Thoracic aorta (tissue), 2 donors: ENCODE measurements around the gene STRN. TPM values are rescaled to one million over a fixed set of nuclear protein-coding genes. Genes with fewer than 3 reads are reported as not detected.

ENCODE experiments used
- ATAC-seq: fragments of 150-250 bp; one replicate; pipeline ENCODE4 v1.8.0; 2017; ENCODE audit warnings: low read depth; ENCODE audit not compliant: insufficient number of reproducible peaks, low FRiP score
- DNase-seq: peaks from one replicate; pipeline ENCODE4 v3.0.0-alpha.2; 2020; ENCODE audit warnings: low spot score
- H3K27ac ChIP-seq, 2 donors: fragments of 200-600 bp; sonication (generic); 1 replicate in 1 of 2; 2 replicates in 1 of 2; pipeline ENCODE4 v1.5.1; 2016; ENCODE audit warnings: mild to moderate bottlenecking in 2 of 2, moderate library complexity in 2 of 2
- H3K27me3 ChIP-seq: fragments of 200-600 bp; sonication (generic); replicated peaks from 2 replicates; pipeline ENCODE4 v1.6.0; 2016; ENCODE audit warnings: mild to moderate bottlenecking; ENCODE audit not compliant: insufficient read depth
- H3K36me3 ChIP-seq: fragments of 200-600 bp; sonication (generic); one replicate; pipeline ENCODE4 v1.5.1; 2016
- H3K4me1 ChIP-seq, 2 donors: fragments of 200-600 bp; sonication (generic); 1 replicate in 1 of 2; 2 replicates in 1 of 2; pipeline versions ENCODE4 v1.5.1 to v1.6.0; 2016; ENCODE audit warnings: low read depth in 2 of 2, mild to moderate bottlenecking in 1 of 2; ENCODE audit not compliant: control insufficient read depth in 1 of 2
- H3K4me3 ChIP-seq: fragments of 200-600 bp; sonication (generic); 2 replicates; pipeline ENCODE4 v1.5.1; 2016; ENCODE audit warnings: mild to moderate bottlenecking
- H3K9me3 ChIP-seq: fragments of 200-600 bp; sonication (generic); 2 replicates; pipeline ENCODE4 v1.5.1; 2016
- total RNA-seq, 2 donors: library from RNA; depleted of rRNA; stranded (reverse); fragments of >200 nt; gene quantifications; one replicate each; pipeline versions ENCODE4 v1.1.0 to v1.2.3, GENCODE V29; 2016
- TF ChIP-seq, protein P1 (sequence below): fragments of 200-600 bp; sonication (generic); IDR thresholded peaks from one replicate; pipeline ENCODE4 v1.5.1; 2019; ENCODE audit warnings: antibody characterized with exemption

STRN gene, protein sequence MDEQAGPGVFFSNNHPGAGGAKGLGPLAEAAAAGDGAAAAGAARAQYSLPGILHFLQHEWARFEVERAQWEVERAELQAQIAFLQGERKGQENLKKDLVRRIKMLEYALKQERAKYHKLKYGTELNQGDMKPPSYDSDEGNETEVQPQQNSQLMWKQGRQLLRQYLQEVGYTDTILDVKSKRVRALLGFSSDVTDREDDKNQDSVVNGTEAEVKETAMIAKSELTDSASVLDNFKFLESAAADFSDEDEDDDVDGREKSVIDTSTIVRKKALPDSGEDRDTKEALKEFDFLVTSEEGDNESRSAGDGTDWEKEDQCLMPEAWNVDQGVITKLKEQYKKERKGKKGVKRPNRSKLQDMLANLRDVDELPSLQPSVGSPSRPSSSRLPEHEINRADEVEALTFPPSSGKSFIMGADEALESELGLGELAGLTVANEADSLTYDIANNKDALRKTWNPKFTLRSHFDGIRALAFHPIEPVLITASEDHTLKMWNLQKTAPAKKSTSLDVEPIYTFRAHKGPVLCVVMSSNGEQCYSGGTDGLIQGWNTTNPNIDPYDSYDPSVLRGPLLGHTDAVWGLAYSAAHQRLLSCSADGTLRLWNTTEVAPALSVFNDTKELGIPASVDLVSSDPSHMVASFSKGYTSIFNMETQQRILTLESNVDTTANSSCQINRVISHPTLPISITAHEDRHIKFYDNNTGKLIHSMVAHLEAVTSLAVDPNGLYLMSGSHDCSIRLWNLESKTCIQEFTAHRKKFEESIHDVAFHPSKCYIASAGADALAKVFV
- 10 to 100 TPM; 14.6 to 23.4 TPM for total RNA-seq

DNA sequence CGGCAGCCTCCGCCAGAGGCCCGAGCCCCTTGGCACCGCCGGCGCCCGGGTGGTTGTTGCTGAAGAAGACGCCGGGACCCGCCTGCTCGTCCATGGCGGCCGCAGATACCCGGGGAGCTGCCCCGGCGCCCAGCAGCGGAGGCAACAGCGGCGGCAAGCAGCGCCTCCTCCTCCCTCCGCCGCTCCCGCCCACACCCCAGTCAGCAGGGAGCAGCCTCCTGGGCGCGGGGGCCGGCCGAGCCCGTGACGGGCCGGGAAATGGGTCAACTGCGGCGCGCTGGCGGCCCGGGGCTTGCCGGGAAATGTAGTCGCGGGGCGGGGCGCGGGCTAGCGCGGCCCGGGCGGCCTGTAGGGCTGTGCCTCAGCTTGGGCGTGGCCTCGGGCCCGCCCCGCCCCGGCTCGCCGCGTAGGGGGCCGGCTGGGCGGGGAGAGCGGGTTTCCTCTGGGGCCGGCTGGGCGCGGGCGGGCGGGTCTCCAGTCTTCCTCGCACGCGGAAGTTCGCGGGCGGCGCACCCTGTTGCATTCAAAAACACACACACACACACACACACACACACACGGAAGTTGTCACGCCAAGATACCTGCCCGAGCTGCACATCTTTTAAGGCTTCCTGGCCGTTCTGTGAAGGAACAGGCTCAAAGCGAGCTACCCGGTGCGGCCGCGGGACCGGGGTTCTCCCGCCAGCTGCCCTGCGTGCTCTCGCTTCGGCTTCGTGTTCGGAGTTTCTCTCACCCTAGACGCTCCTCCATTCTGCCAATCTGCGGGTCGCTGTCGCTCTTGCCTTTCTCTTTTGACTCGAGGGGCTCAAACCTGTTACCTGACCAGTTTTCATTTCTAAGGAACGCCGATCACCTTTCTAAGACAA is at the start of gene STRN:
Gene STRN, minus strand, starts transcription at position 167 of the 866 bp plus-strand sequence. Its CDS starts 73 bp downstream, at position 94.
- DNase-seq (peak; percentile 80), ATAC-seq (peak; percentile 98)
- no peaks in the 10 kb centered on the region for H3K9me3 ChIP-seq
- H3K27ac ChIP-seq = peak within 1 kb of the TSS; percentile 74 to 89
- no peaks in the 10 kb centered on the region for H3K27me3 ChIP-seq
- no peaks in the 10 kb centered on the region for H3K36me3 ChIP-seq
- H3K4me1 ChIP-seq = peaks cover 18 to 23% of the 10 kb centered on the region in 2 donors
- H3K4me3 ChIP-seq = peak within 1 kb of the TSS; percentile 99
- TF ChIP-seq, protein P1, sequence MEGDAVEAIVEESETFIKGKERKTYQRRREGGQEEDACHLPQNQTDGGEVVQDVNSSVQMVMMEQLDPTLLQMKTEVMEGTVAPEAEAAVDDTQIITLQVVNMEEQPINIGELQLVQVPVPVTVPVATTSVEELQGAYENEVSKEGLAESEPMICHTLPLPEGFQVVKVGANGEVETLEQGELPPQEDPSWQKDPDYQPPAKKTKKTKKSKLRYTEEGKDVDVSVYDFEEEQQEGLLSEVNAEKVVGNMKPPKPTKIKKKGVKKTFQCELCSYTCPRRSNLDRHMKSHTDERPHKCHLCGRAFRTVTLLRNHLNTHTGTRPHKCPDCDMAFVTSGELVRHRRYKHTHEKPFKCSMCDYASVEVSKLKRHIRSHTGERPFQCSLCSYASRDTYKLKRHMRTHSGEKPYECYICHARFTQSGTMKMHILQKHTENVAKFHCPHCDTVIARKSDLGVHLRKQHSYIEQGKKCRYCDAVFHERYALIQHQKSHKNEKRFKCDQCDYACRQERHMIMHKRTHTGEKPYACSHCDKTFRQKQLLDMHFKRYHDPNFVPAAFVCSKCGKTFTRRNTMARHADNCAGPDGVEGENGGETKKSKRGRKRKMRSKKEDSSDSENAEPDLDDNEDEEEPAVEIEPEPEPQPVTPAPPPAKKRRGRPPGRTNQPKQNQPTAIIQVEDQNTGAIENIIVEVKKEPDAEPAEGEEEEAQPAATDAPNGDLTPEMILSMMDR = no peak

DNA sequence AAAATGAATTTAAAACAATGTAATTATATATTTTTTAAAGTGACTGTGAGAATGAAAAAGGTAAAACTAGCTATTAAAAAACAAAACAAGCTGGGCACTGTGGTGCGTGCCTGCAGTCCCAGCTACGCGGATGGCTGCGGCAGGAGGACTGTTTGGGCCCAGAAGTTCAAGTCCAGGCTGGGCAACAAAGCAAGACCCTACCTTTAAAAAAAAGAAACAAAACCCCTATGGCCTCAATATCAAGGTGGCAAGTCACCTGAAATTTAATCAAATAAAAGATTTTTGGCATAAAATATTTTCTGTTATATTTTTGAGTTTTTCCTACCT is 46.9 kb upstream of the STRN start:
- Histone ChIP-seq H3K4me1 (no peaks in the 10 kb centered on the region), H3K4me3 (no peak overlapping the region), H3K27ac (no peak overlapping the region), H3K27me3 (no peaks in the 10 kb centered on the region), H3K9me3 (no peaks in the 10 kb centered on the region), H3K36me3 (peaks cover 18% of the 10 kb centered on the region)
- ATAC-seq = no peak
- TF ChIP-seq, protein P1 = no peak
- DNase-seq = no peak

DNA sequence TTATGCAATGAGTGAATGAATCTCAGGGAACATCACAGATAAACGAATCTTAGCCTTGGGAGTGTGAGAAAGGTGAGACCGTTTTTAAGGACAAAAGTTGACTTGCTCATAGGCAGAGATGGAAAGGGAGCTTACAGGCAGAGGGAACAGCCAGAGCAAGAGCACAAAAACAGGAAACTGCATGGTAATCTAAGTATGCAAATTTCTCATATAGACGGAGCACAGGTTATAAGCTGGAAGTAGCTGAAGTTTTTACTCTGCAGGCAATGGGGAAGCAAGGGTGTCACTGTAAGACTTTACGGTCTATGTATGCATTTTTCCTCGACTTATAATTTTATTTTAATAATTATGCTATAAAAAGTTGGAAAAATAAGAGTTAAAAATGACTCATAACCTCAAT is 44.8 kb upstream of the STRN start:
- H3K36me3 ChIP-seq = peaks cover 15% of the 10 kb centered on the region
- H3K9me3 ChIP-seq = no peaks in the 10 kb centered on the region
- DNase-seq (no peak), ATAC-seq (no peak)
- H3K27me3 ChIP-seq = no peaks in the 10 kb centered on the region
- H3K4me1 ChIP-seq = no peaks in the 10 kb centered on the region
- TF ChIP-seq, protein P1 = no peak
- no peak overlapping the region for H3K27ac ChIP-seq
- H3K4me3 ChIP-seq = no peak overlapping the region

DNA sequence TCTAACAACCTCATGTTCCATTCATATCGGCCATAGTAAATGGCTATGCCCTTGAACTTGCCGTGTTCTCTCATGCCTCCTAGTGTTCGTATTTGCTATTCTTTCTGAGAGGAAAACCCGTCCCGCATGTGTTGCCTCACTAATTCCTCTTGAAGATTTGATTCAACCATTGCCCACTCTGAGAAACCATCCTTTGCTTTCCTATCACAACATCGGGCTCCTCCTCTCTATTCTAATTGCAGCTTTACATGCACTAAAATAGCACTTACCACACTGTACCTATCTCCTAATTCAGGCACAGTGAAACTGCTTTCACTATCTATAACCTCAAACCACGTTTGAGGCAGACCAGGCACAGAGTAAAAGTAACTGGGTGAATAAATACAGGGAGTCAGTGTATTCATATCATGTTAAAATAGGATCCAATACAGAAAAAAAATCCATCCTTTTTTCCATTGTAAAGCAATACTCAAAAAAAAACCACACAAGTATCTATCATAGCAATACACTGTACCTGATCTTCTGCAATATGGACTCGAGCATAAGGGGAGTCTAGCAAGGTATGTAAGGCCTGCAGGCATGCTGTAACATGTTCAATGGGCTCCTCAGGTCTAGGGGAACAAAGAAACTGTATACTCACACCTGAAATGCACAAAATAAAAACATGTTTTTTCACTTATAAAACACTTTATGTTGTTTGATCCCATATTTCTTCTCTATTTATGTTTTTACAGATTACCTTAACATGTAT is 39.0 kb upstream of the STRN start:
- H3K36me3 ChIP-seq = peaks cover 20% of the 10 kb centered on the region
- no peak for ATAC-seq
- TF ChIP-seq, protein P1 = no peak

More for the DNA sequence above, 39.0 kb upstream of the STRN start:
- H3K4me1 ChIP-seq = no peaks in the 10 kb centered on the region
- no peak for DNase-seq
- H3K4me3 ChIP-seq = no peak overlapping the region
- no peaks in the 10 kb centered on the region for H3K9me3 ChIP-seq
- H3K27me3 ChIP-seq = no peaks in the 10 kb centered on the region
- H3K27ac ChIP-seq = no peak overlapping the region
